ENCODE measurements around the gene RWDD4. TPM values are rescaled to one million over a fixed set of nuclear protein-coding genes. Genes with fewer than 3 reads are reported as not detected.
A peak's percentile ranks its signal among the peaks of the same experiment; 100 is the strongest.

The RWDD4 gene
- total and polyA plus RNA-seq, 4 donors: 10.9 to 19.9 (median 16.0) TPM

DNA sequence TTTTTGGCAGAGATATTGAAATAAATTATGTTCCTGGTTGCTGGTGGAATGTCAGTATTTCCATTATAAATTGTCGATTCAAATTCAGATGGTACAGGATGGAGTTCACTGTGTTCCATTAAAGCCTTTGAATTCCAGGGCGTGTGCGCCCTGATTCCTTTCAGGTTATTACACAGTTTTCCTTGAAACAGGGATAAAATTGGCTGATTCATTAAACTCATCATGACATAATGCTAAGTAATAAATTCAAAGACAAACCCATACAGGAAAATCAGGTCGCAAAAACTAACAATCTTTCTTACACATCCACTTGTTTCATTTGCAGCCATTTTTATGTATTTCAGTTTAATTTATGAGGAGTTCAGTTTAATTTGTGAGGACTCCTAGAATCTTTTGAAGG lies 51.1 kb downstream of the RWDD4 start:
- TF ChIP-seq, protein P1, sequence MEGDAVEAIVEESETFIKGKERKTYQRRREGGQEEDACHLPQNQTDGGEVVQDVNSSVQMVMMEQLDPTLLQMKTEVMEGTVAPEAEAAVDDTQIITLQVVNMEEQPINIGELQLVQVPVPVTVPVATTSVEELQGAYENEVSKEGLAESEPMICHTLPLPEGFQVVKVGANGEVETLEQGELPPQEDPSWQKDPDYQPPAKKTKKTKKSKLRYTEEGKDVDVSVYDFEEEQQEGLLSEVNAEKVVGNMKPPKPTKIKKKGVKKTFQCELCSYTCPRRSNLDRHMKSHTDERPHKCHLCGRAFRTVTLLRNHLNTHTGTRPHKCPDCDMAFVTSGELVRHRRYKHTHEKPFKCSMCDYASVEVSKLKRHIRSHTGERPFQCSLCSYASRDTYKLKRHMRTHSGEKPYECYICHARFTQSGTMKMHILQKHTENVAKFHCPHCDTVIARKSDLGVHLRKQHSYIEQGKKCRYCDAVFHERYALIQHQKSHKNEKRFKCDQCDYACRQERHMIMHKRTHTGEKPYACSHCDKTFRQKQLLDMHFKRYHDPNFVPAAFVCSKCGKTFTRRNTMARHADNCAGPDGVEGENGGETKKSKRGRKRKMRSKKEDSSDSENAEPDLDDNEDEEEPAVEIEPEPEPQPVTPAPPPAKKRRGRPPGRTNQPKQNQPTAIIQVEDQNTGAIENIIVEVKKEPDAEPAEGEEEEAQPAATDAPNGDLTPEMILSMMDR (IDR thresholded peaks at IDR 0.05; ENCODE audit: control extremely low read depth, extremely low read depth): no peak
- Histone ChIP-seq H3K36me3 (ENCODE audit: control insufficient read depth in 4 of 4, insufficient read depth in 4 of 4, low read length in 4 of 4) (no peaks in the 10 kb centered on the region), H3K9ac (ENCODE audit: insufficient read depth in 1 of 2, low read length in 2 of 2) (no peak overlapping the region), H3K27ac (ENCODE audit: low read depth in 1 of 2, low read length in 1 of 2) (no peak overlapping the region), H3K27me3 (ENCODE audit: control insufficient read depth in 3 of 3, insufficient read depth in 3 of 3, low read length in 2 of 3) (no peaks in the 10 kb centered on the region), H3K9me3 (ENCODE audit: control insufficient read depth in 4 of 4, insufficient read depth in 3 of 4, low read length in 3 of 4) (no peaks in the 10 kb centered on the region), H3K4me3 (no peak overlapping the region), H3K4me1 (ENCODE audit: control insufficient read depth in 5 of 5, insufficient read depth in 5 of 5, low read length in 5 of 5) (peaks cover 0 to 5% (median 0%) of the 10 kb centered on the region in 5 donors)
- WGBS, 2 donors: 97 to 98% methylated on average over 4 of the region's 4 CpGs
- DNase-seq: no peak
- ATAC-seq (ENCODE audit: insufficient read depth, low FRiP score): no peak

DNA sequence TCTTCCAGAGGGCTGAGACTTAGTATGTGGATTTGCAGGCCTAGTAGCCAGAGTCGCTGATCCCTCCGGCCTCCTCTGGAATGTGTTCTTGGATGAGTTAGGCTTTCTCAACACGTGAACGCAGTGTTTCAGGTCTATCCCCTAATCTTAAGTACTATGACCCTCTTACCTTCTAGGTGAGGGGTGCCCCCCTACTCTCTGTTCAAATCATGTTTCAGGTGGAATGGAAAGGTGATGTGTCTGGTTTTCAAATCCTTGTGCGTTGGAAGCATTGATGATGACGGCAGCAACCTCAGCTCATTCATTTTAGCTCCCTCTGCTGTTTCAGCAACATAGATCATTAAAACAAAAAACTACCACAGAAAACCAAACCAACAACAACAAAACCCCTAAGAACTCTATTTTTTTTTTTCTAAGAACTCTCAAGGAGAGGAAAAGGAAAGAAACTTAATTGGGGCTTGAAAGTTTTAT lies 56.4 kb downstream of the RWDD4 start:
- Histone ChIP-seq H3K27me3 (ENCODE audit: control insufficient read depth in 3 of 3, insufficient read depth in 3 of 3, low read length in 2 of 3) (no peaks in the 10 kb centered on the region), H3K4me3 (no peak overlapping the region), H3K9me3 (ENCODE audit: control insufficient read depth in 4 of 4, insufficient read depth in 3 of 4, low read length in 3 of 4) (no peaks in the 10 kb centered on the region), H3K27ac (ENCODE audit: low read depth in 1 of 2, low read length in 1 of 2) (no peak overlapping the region), H3K36me3 (ENCODE audit: control insufficient read depth in 4 of 4, insufficient read depth in 4 of 4, low read length in 4 of 4) (no peaks in the 10 kb centered on the region), H3K9ac (ENCODE audit: insufficient read depth in 1 of 2, low read length in 2 of 2) (no peak overlapping the region), H3K4me1 (ENCODE audit: control insufficient read depth in 5 of 5, insufficient read depth in 5 of 5, low read length in 5 of 5) (peaks cover 0 to 8% (median 0%) of the 10 kb centered on the region in 5 donors)
- ATAC-seq (ENCODE audit: insufficient read depth, low FRiP score): no peak
- DNase-seq: peak; percentile 19 to 59 (median 50)
- WGBS, 2 donors: 53 to 60% methylated on average over 6 of the region's 6 CpGs
- TF ChIP-seq, protein P1 (IDR thresholded peaks at IDR 0.05; ENCODE audit: control extremely low read depth, extremely low read depth): no peak

DNA sequence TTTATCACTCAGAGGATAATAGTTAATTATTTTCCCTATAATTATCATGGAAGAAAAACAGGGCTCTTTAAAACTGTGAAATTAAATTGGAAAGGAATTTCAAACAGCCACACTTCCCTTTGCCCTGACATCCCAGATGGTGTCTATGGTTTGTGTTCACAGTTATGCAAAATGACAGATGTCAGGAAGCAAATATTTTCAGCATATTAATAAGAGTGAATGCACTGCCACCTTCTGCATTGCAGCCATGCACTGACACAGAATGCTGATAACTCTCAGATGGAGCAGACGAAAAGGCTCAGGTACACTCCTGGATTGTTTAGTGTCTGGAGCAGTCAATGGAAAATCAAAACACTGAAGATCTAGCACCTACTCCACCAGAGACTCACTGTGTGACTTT lies 57.6 kb downstream of the RWDD4 start:
- no peak for ATAC-seq (ENCODE audit: insufficient read depth, low FRiP score)
- Histone ChIP-seq H3K9ac (ENCODE audit: insufficient read depth in 1 of 2, low read length in 2 of 2) (no peak overlapping the region), H3K27me3 (ENCODE audit: control insufficient read depth in 3 of 3, insufficient read depth in 3 of 3, low read length in 2 of 3) (no peaks in the 10 kb centered on the region), H3K4me3 (no peak overlapping the region), H3K36me3 (ENCODE audit: control insufficient read depth in 4 of 4, insufficient read depth in 4 of 4, low read length in 4 of 4) (no peaks in the 10 kb centered on the region), H3K27ac (ENCODE audit: low read depth in 1 of 2, low read length in 1 of 2) (no peak overlapping the region), H3K4me1 (ENCODE audit: control insufficient read depth in 5 of 5, insufficient read depth in 5 of 5, low read length in 5 of 5) (peaks cover 0 to 10% (median 0%) of the 10 kb centered on the region in 5 donors), H3K9me3 (ENCODE audit: control insufficient read depth in 4 of 4, insufficient read depth in 3 of 4, low read length in 3 of 4) (no peaks in the 10 kb centered on the region)
- no peak for DNase-seq
- WGBS, 2 donors: 81 to 85% methylated on average over 1 of the region's 1 CpG
- TF ChIP-seq, protein P1 (IDR thresholded peaks at IDR 0.05; ENCODE audit: control extremely low read depth, extremely low read depth): no peak

DNA sequence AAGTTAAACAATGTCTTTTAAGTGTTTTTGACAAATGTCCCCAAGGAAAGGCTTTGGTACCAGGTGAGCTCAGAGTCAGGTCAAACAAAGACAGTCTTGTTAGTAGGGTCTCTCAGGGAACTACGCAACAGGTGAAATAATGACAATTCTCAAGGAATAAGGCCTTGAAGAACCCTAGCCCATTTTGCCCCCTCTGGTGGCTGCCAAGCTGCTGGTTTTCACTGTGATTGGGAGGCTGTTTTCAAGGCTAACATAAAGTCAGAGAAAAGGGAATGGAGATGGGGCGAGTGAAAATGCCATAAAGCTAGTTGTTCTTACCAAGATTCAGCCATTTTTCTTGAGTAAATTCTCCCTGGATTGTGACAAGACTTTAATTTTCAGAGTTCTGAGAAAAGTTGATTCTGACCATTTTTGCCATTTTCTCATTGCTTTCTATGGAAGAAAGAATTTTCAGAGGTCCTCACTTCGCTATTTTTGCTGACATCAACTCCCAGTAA lies 58.7 kb downstream of the RWDD4 start:
- TF ChIP-seq, protein P1 (IDR thresholded peaks at IDR 0.05; ENCODE audit: control extremely low read depth, extremely low read depth): no peak
- Histone ChIP-seq H3K4me1 (ENCODE audit: control insufficient read depth in 5 of 5, insufficient read depth in 5 of 5, low read length in 5 of 5) (peaks cover 0 to 13% (median 3%) of the 10 kb centered on the region in 5 donors), H3K27ac (ENCODE audit: low read depth in 1 of 2, low read length in 1 of 2) (no peak overlapping the region), H3K27me3 (ENCODE audit: control insufficient read depth in 3 of 3, insufficient read depth in 3 of 3, low read length in 2 of 3) (no peaks in the 10 kb centered on the region), H3K9me3 (ENCODE audit: control insufficient read depth in 4 of 4, insufficient read depth in 3 of 4, low read length in 3 of 4) (no peaks in the 10 kb centered on the region), H3K9ac (ENCODE audit: insufficient read depth in 1 of 2, low read length in 2 of 2) (no peak overlapping the region), H3K4me3 (no peak overlapping the region), H3K36me3 (ENCODE audit: control insufficient read depth in 4 of 4, insufficient read depth in 4 of 4, low read length in 4 of 4) (no peaks in the 10 kb centered on the region)
- ATAC-seq (ENCODE audit: insufficient read depth, low FRiP score): no peak
- DNase-seq: peak in 1 of 3 donors; percentile 32
- WGBS, 2 donors: 90 to 97% methylated on average over 3 of the region's 3 CpGs

All from lung (tissue), 12 donors.